ENCODE measurements around the gene RETREG2.

- TF ChIP-seq CTCF (IDR thresholded peaks at IDR 0.05) = no peak
- no peak for TF ChIP-seq POLR2A (IDR thresholded peaks at IDR 0.05)
These were observed 8.0 kb upstream of the RETREG2 start, which contains the start of gene SLC23A3 for GRCh38 chr2:219169930-219170654.

Measured in lower leg skin (tissue), 3 donors.